ENCODE data around the gene SEMA4D.

SEMA4D gene

GRCh38 chr9:89387197-89387849 lies 110.6 kb downstream of the SEMA4D start:
- Histone ChIP-seq H3K9ac (no peak overlapping the region), H3K4me1 (no peaks in the 10 kb centered on the region), H3K27ac (no peak overlapping the region), H3K4me2 (ENCODE audit: low read length) (no peak overlapping the region), H3K9me3 (ENCODE audit: control insufficient read depth, low read length) (no peaks in the 10 kb centered on the region), H3K36me3 (ENCODE audit: control insufficient read depth, insufficient read depth, low read length) (no peaks in the 10 kb centered on the region), H2AFZ (no peak overlapping the region), H3K79me2 (no peaks in the 10 kb centered on the region), H3K4me3 (ENCODE audit: low read depth, low read length) (no peak overlapping the region), H3K27me3 (ENCODE audit: control insufficient read depth, insufficient read depth, low read length) (no peaks in the 10 kb centered on the region)
- TF ChIP-seq CTCF (IDR thresholded peaks at IDR 0.05), result no peak

- no peaks in the 10 kb centered on the region for H3K36me3 ChIP-seq (ENCODE audit: control insufficient read depth, insufficient read depth, low read length)
- H3K27ac ChIP-seq, result no peak overlapping the region
- no peaks in the 10 kb centered on the region for H3K27me3 ChIP-seq (ENCODE audit: control insufficient read depth, insufficient read depth, low read length)
- H3K4me1 ChIP-seq, result no peaks in the 10 kb centered on the region
- H3K9ac ChIP-seq, result no peak overlapping the region
- no peaks in the 10 kb centered on the region for H3K79me2 ChIP-seq
- H3K4me2 ChIP-seq (ENCODE audit: low read length), result no peak overlapping the region
- H2AFZ ChIP-seq, result no peak overlapping the region
- no peaks in the 10 kb centered on the region for H3K9me3 ChIP-seq (ENCODE audit: control insufficient read depth, low read length)
- H3K4me3 ChIP-seq (ENCODE audit: low read depth, low read length), result no peak overlapping the region
- no peak for TF ChIP-seq CTCF (IDR thresholded peaks at IDR 0.05)
Measured at GRCh38 chr9:89386797-89387196, 111.1 kb downstream of the SEMA4D start.

DNA sequence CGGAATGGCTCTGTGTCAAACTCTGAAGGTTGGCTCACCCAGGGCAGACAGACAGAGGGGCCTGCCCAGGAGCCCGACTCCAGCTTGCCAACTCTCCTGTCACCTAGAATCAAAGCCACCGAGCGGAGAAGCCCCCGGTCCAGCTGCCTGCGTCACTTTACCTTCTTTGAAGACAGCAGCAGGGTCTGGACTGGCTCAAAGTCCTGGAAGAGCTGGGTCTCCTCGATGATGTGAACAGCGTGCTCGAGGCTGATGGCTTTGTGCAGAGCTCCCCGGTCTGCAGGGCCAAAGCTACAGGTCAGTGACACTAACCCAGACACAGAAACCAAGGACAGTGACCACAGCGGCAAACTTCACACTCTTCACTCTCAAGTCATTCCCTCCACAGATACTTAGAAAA lies 111.7 kb downstream of the SEMA4D start:
- Histone ChIP-seq H3K4me2 (ENCODE audit: low read length) (no peak overlapping the region), H3K27me3 (ENCODE audit: control insufficient read depth, insufficient read depth, low read length) (no peaks in the 10 kb centered on the region), H2AFZ (no peak overlapping the region), H3K9me3 (ENCODE audit: control insufficient read depth, low read length) (no peaks in the 10 kb centered on the region), H3K4me3 (ENCODE audit: low read depth, low read length) (no peak overlapping the region), H3K4me1 (no peaks in the 10 kb centered on the region), H3K36me3 (ENCODE audit: control insufficient read depth, insufficient read depth, low read length) (no peaks in the 10 kb centered on the region), H3K27ac (no peak overlapping the region), H3K9ac (no peak overlapping the region), H3K79me2 (no peaks in the 10 kb centered on the region)
- TF ChIP-seq CTCF (IDR thresholded peaks at IDR 0.05), result no peak

GRCh38 chr9:89384783-89385182 lies 113.1 kb downstream of the SEMA4D start:
- Histone ChIP-seq H3K79me2 (no peaks in the 10 kb centered on the region), H3K9me3 (ENCODE audit: control insufficient read depth, low read length) (no peaks in the 10 kb centered on the region), H3K4me3 (ENCODE audit: low read depth, low read length) (no peak overlapping the region), H3K4me2 (ENCODE audit: low read length) (no peak overlapping the region), H3K27me3 (ENCODE audit: control insufficient read depth, insufficient read depth, low read length) (no peaks in the 10 kb centered on the region), H3K4me1 (no peaks in the 10 kb centered on the region), H2AFZ (no peak overlapping the region), H3K9ac (no peak overlapping the region), H3K36me3 (ENCODE audit: control insufficient read depth, insufficient read depth, low read length) (no peaks in the 10 kb centered on the region), H3K27ac (no peak overlapping the region)
- TF ChIP-seq CTCF (IDR thresholded peaks at IDR 0.05), result no peak

GRCh38 chr9:89383721-89384300 lies 114.1 kb downstream of the SEMA4D start:
- H3K9ac ChIP-seq, result no peak overlapping the region
- no peaks in the 10 kb centered on the region for H3K9me3 ChIP-seq (ENCODE audit: control insufficient read depth, low read length)
- no peaks in the 10 kb centered on the region for H3K36me3 ChIP-seq (ENCODE audit: control insufficient read depth, insufficient read depth, low read length)
- no peaks in the 10 kb centered on the region for H3K27me3 ChIP-seq (ENCODE audit: control insufficient read depth, insufficient read depth, low read length)
- no peak overlapping the region for H3K27ac ChIP-seq
- H3K4me3 ChIP-seq (ENCODE audit: low read depth, low read length), result no peak overlapping the region
- no peak overlapping the region for H2AFZ ChIP-seq
- TF ChIP-seq CTCF (IDR thresholded peaks at IDR 0.05), result no peak
- H3K79me2 ChIP-seq, result no peaks in the 10 kb centered on the region
- H3K4me1 ChIP-seq, result no peaks in the 10 kb centered on the region
- H3K4me2 ChIP-seq (ENCODE audit: low read length), result no peak overlapping the region

Measured in parathyroid adenoma (tissue), 2 donors.